DND-41 (cell line): ENCODE measurements around the gene TOX2.

Source experiments
- ATAC-seq: fragments of 200-7000 bp; cut with Tn5 transposase; 3 replicates; pipeline ENCODE4 v1.9.1; 2021; ENCODE audit warnings: low read depth; ENCODE audit not compliant: insufficient read depth
- DNase-seq: peaks from one replicate; pipeline ENCODE4 v3.0.0-alpha.2; 2020
- H2AFZ ChIP-seq: 2 replicates; pipeline ENCODE4 v1.6.0; 2012; ENCODE audit warnings: low read depth, low read length
- H3K27ac ChIP-seq: 2 replicates; pipeline ENCODE4 v1.5.1; 2012; ENCODE audit warnings: low read length, inconsistent platforms
- H3K27me3 ChIP-seq: fragments of 200-600 bp; sonication (generic); 2 replicates; pipeline ENCODE4 v1.6.0; 2012; ENCODE audit warnings: low read length, mild to moderate bottlenecking, inconsistent platforms; ENCODE audit not compliant: insufficient read depth, poor library complexity
- H3K36me3 ChIP-seq: 2 replicates; pipeline ENCODE4 v1.5.1; 2012; ENCODE audit warnings: low read length, inconsistent platforms; ENCODE audit not compliant: insufficient read depth
- H3K4me1 ChIP-seq: 2 replicates; pipeline ENCODE4 v1.5.1; 2012; ENCODE audit warnings: mild to moderate bottlenecking, low read length; ENCODE audit not compliant: insufficient read depth
- H3K4me2 ChIP-seq: 2 replicates; pipeline ENCODE4 v1.6.0; 2012; ENCODE audit warnings: mild to moderate bottlenecking, moderate library complexity, low read length, inconsistent platforms; ENCODE audit not compliant: insufficient read depth
- H3K4me3 ChIP-seq, 2 experiments: fragments of 200-600 bp in 1 of 2; shearing (Covaris generic) in 1 of 2; 2 replicates each; pipeline ENCODE4 v1.5.1; 2012 to 2016; ENCODE audit warnings: inconsistent platforms in 2 of 2, low read length in 2 of 2, mild to moderate bottlenecking in 2 of 2, low read depth in 1 of 2, moderate library complexity in 1 of 2
- H3K79me2 ChIP-seq: 2 replicates; pipeline ENCODE4 v1.6.0; 2012; ENCODE audit warnings: low read length, inconsistent platforms; ENCODE audit not compliant: insufficient read depth
- H3K9ac ChIP-seq: 2 replicates; pipeline ENCODE4 v1.6.0; 2012; ENCODE audit warnings: low read depth, mild to moderate bottlenecking, inconsistent platforms, low read length, moderate library complexity
- H3K9me3 ChIP-seq: 2 replicates; pipeline ENCODE4 v1.5.1; 2012; ENCODE audit warnings: low read length, moderate library complexity, mild to moderate bottlenecking, inconsistent platforms; ENCODE audit not compliant: insufficient read depth, severe bottlenecking
- H4K20me1 ChIP-seq: 2 replicates; pipeline ENCODE4 v1.6.0; 2012; ENCODE audit warnings: low read length; ENCODE audit not compliant: insufficient read depth
- EZH2 ChIP-seq: IDR thresholded peaks from 3 replicates; pipeline ENCODE4 v1.6.1; 2012; ENCODE audit warnings: borderline replicate concordance, low read depth, mild to moderate bottlenecking, moderate library complexity, low read length, inconsistent platforms; ENCODE audit not compliant: severe bottlenecking
- TF ChIP-seq, protein P1 (sequence below): IDR thresholded peaks from 2 replicates; pipeline ENCODE4 v1.5.1; 2012; ENCODE audit warnings: borderline replicate concordance, low read length, moderate library complexity, mild to moderate bottlenecking; ENCODE audit not compliant: poor library complexity, severe bottlenecking; ENCODE audit errors: extremely low read depth

TOX2 gene

DNA sequence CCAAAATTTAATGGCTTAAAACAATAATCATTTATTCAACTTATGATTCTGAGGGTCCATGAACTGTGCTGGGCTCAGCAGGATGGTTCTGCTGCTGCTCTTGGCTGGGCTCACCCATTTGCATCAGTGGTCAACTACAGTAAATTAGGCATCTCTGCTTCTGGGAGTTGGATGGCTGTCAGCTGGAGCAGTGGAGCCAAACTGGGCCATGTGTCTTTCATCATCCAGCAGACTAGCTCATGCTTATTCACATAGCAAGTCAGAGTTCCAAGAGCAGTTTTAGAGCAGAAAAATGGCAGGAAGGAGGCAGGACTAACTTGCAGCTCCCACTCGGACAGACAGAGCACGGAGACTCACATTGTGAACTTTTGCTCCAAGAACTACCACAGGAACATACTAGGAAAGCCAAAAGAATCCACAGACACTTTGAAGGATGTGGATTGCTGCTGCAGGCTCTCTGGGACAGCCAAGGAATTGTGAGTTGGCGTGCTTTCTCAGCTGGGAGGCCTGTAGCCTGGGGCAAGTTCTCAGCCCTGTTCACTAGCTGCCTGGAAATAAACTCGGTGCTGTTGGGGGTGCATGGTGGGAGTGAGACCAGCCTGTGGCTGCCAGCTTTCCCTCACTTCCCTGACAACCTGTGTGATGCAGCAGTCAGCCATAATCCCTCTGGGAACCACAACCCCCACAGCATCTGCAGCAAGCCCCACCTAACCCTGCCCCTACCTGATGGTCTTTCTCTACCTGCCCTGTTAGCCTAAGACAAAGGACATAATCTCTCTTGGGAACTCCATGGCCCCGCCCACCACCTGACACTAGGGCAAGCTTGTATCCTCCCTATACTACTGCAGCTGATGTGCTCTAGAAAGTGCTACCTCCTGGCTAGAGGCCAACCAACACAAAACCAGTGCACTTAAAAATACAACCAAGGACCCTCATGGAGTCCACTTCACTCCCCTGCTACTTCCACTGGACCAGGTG is 143.3 kb downstream of the TOX2 start:
- H3K4me2 ChIP-seq, result no peak overlapping the region
- H3K4me1 ChIP-seq, result no peaks in the 10 kb centered on the region
- DNase-seq (no peak), ATAC-seq (no peak)
- no peaks in the 10 kb centered on the region for H3K27me3 ChIP-seq
- no peak overlapping the region for H3K27ac ChIP-seq
- H4K20me1 ChIP-seq, result peaks cover 5% of the 10 kb centered on the region; the same call in 1 of the 2 replicates
- H2AFZ ChIP-seq, result no peak overlapping the region
- H3K79me2 ChIP-seq, result no peaks in the 10 kb centered on the region
- H3K36me3 ChIP-seq, result no peaks in the 10 kb centered on the region
- no peak overlapping the region for H3K4me3 ChIP-seq
- no peaks in the 10 kb centered on the region for H3K9me3 ChIP-seq
- no peak overlapping the region for H3K9ac ChIP-seq
- TF ChIP-seq, protein P1, sequence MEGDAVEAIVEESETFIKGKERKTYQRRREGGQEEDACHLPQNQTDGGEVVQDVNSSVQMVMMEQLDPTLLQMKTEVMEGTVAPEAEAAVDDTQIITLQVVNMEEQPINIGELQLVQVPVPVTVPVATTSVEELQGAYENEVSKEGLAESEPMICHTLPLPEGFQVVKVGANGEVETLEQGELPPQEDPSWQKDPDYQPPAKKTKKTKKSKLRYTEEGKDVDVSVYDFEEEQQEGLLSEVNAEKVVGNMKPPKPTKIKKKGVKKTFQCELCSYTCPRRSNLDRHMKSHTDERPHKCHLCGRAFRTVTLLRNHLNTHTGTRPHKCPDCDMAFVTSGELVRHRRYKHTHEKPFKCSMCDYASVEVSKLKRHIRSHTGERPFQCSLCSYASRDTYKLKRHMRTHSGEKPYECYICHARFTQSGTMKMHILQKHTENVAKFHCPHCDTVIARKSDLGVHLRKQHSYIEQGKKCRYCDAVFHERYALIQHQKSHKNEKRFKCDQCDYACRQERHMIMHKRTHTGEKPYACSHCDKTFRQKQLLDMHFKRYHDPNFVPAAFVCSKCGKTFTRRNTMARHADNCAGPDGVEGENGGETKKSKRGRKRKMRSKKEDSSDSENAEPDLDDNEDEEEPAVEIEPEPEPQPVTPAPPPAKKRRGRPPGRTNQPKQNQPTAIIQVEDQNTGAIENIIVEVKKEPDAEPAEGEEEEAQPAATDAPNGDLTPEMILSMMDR, result no peak
- TF ChIP-seq EZH2, result no peak

DNA sequence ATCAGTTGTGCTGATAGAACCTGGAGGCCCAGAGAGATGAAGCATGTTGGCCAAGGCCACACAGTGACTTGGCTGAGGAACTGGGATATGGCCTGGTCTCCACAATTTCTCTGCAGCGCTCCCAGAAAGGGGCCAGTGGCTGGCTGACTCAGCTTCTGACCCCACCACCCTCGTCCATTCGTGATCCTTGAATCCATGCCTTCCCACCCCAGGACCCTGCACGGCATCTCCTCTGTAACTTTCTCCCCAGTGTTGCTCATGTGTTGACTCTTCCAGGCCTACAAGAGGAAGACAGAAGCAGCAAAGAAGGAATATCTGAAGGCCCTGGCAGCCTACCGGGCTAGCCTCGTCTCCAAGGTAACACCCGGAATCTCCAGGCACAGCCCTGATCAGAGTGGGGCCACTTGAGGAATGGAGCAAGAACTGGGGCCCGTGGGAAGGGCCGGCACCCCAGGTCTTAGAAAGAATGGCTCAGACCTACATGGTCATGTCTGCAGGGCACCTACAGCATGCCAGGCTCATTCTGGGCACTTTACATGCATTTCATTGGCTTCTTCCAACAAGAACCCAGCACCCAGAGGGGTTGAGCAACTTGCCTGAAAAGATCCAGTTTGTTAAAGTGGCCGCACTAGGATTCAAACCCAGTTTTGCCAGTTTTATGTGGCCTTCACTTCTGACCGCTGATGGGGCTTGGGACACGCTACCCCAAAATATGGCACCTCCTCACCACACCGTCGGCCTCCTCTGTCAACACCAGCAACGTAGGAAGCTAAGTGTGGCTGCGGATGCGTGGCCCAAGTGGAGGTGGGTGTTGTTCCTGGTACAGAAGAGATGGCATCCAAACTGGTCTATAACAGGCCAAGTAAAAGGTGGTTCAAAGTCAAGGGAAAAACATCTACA is 150.1 kb downstream of the TOX2 start:
- H2AFZ ChIP-seq, result no peak overlapping the region
- TF ChIP-seq, protein P1, result no peak
- TF ChIP-seq EZH2, result no peak
- peaks cover 27% of the 10 kb centered on the region for H3K4me1 ChIP-seq
- ATAC-seq (no peak), DNase-seq (no peak)
- no peak overlapping the region for H3K27ac ChIP-seq
- no peak overlapping the region for H3K4me3 ChIP-seq
- peaks cover 36% of the 10 kb centered on the region for H4K20me1 ChIP-seq
- no peak overlapping the region for H3K4me2 ChIP-seq
- no peaks in the 10 kb centered on the region for H3K9me3 ChIP-seq
- no peaks in the 10 kb centered on the region for H3K36me3 ChIP-seq
- H3K27me3 ChIP-seq, result peaks cover 30% of the 10 kb centered on the region
- no peaks in the 10 kb centered on the region for H3K79me2 ChIP-seq
- H3K9ac ChIP-seq, result no peak overlapping the region

DNA sequence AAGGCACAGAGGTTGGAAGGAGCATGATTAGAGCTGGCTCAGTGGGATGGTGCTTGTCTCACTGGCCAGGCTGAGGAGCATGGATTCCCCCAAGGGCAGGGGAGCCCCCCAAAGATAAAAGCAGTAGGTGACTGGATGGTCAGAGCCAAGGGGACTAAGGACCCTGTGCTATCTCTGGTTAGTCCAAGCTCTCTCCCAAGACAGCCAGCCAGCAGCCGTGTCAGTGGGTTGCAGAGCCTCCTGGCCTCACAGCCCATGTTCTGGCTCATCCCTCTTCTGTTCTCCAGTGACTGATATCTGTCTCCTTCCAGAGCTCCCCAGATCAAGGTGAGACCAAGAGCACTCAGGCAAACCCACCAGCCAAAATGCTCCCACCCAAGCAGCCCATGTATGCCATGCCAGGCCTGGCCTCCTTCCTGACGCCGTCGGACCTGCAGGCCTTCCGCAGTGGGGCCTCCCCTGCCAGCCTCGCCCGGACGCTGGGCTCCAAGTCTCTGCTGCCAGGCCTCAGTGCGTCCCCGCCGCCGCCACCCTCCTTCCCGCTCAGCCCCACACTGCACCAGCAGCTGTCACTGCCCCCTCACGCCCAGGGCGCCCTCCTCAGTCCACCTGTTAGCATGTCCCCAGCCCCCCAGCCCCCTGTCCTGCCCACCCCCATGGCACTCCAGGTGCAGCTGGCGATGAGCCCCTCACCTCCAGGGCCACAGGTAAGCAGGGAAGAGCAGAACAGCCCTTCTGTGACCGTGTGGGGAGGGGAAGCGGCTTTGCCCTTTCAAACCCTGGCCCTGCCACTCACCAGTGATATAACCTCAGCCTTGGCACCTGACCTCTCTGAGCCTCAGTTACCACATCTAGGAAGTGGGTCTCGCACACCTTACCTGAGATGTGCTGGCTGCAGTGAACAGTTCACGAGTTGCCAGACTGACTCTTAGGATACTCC is 151.0 kb downstream of the TOX2 start:
- no peak overlapping the region for H3K27ac ChIP-seq

More for the DNA sequence above, 151.0 kb downstream of the TOX2 start:
- Histone ChIP-seq H2AFZ (no peak overlapping the region), H3K36me3 (no peaks in the 10 kb centered on the region), H3K4me3 (no peak overlapping the region), H3K79me2 (no peaks in the 10 kb centered on the region), H4K20me1 (peaks cover 44% of the 10 kb centered on the region), H3K9ac (no peak overlapping the region), H3K27me3 (peaks cover 31% of the 10 kb centered on the region), H3K4me2 (no peak overlapping the region), H3K9me3 (no peaks in the 10 kb centered on the region), H3K4me1 (peaks cover 36% of the 10 kb centered on the region)
- TF ChIP-seq EZH2, result no peak
- TF ChIP-seq, protein P1, result no peak
- ATAC-seq (no peak), DNase-seq (no peak)
